Lower leg skin (tissue), 3 donors: ENCODE results near the gene PYGB.

Experiments used
- POLR2A ChIP-seq, 2 donors: fragments of 450-650 bp; IDR thresholded peaks; one replicate each; pipeline ENCODE4 v1.6.1; 2016 to 2017; ENCODE audit warnings: antibody characterized with exemption in 2 of 2, mild to moderate bottlenecking in 1 of 2, moderate library complexity in 1 of 2
- TF ChIP-seq, protein P1 (sequence below), 3 donors: fragments of 450-650 bp; IDR thresholded peaks; one replicate each; pipeline ENCODE4 v1.5.1; 2016; ENCODE audit warnings: antibody characterized with exemption in 3 of 3, mild to moderate bottlenecking in 3 of 3, moderate library complexity in 2 of 3

DNA sequence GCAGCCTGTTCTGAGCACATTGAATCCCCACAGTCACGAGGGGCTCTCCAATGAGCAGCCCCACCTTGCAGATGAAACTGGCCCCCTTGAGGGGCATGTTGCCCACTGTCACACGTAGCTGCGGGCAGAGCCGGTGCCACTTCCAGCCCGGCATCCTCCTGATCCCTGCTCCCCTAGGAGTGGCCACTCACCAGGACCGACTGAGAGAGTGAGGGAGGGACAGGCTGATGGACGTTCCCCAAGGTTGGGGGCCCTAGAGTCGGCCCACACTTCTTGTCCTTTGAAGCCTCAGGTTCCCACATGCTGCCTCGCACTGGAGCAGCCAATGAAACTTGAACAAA, 41.9 kb upstream of the PYGB start:
- TF ChIP-seq, protein P1, sequence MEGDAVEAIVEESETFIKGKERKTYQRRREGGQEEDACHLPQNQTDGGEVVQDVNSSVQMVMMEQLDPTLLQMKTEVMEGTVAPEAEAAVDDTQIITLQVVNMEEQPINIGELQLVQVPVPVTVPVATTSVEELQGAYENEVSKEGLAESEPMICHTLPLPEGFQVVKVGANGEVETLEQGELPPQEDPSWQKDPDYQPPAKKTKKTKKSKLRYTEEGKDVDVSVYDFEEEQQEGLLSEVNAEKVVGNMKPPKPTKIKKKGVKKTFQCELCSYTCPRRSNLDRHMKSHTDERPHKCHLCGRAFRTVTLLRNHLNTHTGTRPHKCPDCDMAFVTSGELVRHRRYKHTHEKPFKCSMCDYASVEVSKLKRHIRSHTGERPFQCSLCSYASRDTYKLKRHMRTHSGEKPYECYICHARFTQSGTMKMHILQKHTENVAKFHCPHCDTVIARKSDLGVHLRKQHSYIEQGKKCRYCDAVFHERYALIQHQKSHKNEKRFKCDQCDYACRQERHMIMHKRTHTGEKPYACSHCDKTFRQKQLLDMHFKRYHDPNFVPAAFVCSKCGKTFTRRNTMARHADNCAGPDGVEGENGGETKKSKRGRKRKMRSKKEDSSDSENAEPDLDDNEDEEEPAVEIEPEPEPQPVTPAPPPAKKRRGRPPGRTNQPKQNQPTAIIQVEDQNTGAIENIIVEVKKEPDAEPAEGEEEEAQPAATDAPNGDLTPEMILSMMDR (IDR thresholded peaks at IDR 0.05) = no peak
- no peak for TF ChIP-seq POLR2A (IDR thresholded peaks at IDR 0.05)
